Heart left ventricle (tissue), 13 donors: ENCODE measurements around the gene STK35.

Source experiments
- CTCF ChIP-seq, 12 donors: fragments of 200-600 bp; sonication (generic) in 4 of 12; IDR thresholded peaks; one replicate each; pipeline versions ENCODE4 v1.5.0 to v1.8.0; 2018 to 2022; ENCODE audit warnings: antibody characterized with exemption in 12 of 12, mild to moderate bottlenecking in 5 of 12
- POLR2A ChIP-seq, 2 donors: fragments of 450-650 bp; IDR thresholded peaks; one replicate each; pipeline ENCODE4 v1.6.1; 2017; ENCODE audit warnings: antibody characterized with exemption in 2 of 2, mild to moderate bottlenecking in 2 of 2, moderate library complexity in 2 of 2
- donor health status: ischemic (EF 13 %, LVEDD 7.1; RV severe dilation, severe dysfunction).
- donor health status: DM: no; HTN: yes; CAD: no.
- donor health status: DM: no; HTN: no; CAD: no.
- donor health status: ischemic (EF 25% LVEDD 6.9; RV normal size, moderate dysfunction).
- donor health status: ischemic (EF 25% LVEDD 5.7; RV mildly dilated, moderate dysfunction).
- donor health status: ischemic (EF 35%, LVEDD 5.7; RV mildly dilated, moderate dysfunction).
- donor health status: nonischemic (EF 11% LVEDD 7.7; RV severe dilation, severe dysfunction).
- donor health status: DM: yes; HTN: yes; CAD: no.
- donor health status: PGD.
- donor health status: ischemic (EF 29% LVEDD 5.4; RV normal size, mild dysfunction).
- donor health status: nonischemic (EF 23%, LVEDD 6.1; RV moderate dilation, normal function).

- TF ChIP-seq CTCF (IDR thresholded peaks at IDR 0.05) = no peak
- TF ChIP-seq POLR2A (IDR thresholded peaks at IDR 0.05) = no peak
These were observed 69.7 kb downstream of the STK35 start for GRCh38 chr20:2171266-2171790.
